GM12874 (cell line): ENCODE measurements around the gene MRAS.

Experiments
- TF ChIP-seq, protein P1 (sequence below): IDR thresholded peaks from 2 replicates; pipeline ENCODE4 v1.5.1; 2011; ENCODE audit warnings: low read depth, mild to moderate bottlenecking, control low read depth, low read length, moderate library complexity; ENCODE audit not compliant: insufficient read depth

Gene MRAS

DNA sequence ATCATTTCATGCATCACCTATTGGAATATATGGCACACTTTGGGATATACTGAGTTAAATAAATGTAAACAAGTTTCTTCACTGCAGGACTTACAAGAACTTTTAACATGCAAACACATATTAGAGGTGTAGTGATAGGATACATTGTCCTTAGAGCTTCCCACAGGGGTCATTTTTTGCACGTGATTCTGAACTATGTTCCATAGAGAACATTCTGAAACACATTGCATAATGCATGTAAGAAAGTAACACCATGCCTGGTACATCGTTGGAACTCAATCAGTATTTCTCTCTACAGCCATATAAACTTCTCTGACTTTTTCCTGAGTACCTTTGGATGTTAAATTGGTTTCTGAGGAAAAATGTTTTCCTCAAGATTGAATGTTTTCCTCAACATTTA, 28.3 kb downstream of the MRAS start:
- TF ChIP-seq, protein P1, sequence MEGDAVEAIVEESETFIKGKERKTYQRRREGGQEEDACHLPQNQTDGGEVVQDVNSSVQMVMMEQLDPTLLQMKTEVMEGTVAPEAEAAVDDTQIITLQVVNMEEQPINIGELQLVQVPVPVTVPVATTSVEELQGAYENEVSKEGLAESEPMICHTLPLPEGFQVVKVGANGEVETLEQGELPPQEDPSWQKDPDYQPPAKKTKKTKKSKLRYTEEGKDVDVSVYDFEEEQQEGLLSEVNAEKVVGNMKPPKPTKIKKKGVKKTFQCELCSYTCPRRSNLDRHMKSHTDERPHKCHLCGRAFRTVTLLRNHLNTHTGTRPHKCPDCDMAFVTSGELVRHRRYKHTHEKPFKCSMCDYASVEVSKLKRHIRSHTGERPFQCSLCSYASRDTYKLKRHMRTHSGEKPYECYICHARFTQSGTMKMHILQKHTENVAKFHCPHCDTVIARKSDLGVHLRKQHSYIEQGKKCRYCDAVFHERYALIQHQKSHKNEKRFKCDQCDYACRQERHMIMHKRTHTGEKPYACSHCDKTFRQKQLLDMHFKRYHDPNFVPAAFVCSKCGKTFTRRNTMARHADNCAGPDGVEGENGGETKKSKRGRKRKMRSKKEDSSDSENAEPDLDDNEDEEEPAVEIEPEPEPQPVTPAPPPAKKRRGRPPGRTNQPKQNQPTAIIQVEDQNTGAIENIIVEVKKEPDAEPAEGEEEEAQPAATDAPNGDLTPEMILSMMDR = no peak

DNA sequence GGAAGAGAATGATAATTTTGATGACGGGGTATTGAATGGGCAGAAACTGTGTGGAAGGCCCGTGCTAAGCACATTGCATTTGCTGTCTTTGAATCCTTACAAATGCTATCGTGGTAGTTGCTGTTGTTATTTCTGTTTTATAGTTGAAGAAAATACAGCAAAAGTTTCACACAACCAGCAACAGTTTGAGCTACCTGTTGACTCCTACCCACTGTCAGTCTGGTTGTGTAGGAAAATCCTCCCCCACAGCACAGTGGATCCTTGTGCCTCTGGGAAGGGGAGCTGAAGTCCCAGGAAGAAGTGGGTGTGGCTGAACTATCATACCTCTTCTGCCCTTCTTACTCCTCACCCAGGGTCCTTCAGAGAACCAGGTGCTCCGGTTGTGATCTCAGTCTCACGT, 29.4 kb downstream of the MRAS start:
- TF ChIP-seq, protein P1 = no peak

DNA sequence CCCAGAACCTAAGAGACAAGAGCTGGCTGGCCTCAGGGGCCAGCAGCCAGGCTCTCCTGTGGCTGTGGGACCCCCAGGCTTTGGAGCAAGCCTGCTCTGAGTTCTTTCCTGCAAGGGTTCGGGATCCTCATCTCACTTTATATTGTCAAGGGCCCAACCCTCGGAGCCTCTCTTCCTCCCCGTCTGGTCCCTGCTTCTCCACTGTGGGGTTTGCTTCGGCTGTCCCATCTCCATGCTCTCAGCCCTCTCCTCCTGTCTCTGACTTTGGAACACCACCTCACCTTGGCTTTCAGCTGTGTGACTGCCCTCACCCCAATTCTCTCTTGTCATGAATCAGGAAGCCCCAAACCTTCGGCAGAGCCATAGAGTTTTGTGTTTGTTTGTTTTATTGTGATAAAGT, 30.0 kb downstream of the MRAS start:
- TF ChIP-seq, protein P1 = no peak

DNA sequence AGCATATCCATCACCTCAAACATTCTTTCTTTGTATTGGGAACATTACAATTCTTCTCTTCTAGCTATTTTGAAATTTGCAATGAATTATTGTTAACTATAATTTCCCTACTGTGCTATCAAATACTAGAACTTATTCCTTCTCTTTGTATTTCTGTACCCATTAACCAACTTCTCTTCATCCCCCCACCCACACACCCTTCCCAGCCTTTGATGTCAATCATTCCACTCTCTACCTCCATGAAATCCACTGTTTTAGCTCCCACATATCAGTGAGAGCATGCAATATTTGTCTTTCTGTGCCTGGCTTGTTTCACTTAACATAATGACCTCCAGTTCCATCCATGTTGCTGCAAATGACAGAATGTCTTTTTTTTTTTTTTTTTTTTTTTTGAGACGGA, 30.6 kb downstream of the MRAS start:
- TF ChIP-seq, protein P1 = no peak

DNA sequence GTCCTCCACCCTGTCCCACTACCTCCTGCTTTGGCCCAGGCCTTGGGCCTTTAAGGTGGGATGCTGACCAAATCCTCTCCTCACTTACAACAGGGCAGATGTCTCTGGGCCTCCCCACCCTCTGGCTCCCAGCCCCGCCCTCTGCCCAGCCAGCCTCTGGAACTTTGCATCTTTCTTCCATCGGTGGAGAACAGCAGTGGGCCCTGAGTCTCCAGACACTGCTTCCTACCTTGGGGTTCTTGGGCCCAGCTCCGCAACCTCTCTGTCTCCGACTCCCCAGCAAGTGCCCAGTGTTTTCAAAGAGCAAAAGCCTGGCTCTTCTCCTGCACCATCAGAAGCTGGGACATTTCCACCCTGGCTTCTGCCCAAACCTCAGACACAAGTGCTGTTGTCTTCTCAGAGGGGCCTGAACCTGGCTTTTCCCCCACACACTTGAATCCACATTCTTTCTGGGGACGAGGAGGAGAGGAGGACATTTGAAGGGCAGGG, 33.1 kb downstream of the MRAS start:
- TF ChIP-seq, protein P1 = no peak

DNA sequence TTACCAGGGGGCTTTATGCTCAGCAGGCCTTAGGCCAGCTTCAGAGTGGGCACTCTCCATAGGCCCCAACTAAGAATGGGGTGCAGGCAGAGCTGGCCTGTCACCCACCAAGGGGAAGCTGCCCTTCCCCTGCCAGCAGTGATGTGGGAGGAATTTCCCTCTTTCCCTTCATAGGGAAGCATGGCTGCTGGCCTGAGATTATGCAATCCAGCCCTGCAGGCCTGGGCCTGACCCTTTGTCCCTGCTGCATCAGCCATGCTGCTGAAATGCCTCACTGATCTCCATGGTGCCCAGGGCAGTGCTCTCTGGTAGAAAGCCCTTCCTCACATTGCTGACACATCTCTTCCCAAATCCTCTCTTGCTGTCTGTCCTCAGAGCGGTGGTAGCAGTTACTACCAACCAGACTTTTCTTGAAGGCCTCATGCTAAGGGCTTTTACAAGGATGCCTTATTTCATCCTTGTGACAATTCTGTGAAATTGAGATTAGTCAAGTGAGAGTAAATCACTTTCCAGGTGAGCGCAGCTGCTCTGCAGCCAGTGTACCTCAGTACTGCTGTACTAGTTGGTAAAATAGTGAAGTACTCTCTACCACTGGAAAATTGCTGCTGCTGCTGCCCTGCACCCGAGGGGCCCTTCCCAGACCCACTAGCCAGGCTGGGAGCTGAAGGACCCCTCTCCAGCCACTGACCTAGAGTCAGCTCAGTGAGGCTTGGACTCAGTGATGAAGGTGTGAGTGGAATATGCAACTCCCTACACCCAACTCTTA, 33.8 kb downstream of the MRAS start:
- TF ChIP-seq, protein P1 = no peak

DNA sequence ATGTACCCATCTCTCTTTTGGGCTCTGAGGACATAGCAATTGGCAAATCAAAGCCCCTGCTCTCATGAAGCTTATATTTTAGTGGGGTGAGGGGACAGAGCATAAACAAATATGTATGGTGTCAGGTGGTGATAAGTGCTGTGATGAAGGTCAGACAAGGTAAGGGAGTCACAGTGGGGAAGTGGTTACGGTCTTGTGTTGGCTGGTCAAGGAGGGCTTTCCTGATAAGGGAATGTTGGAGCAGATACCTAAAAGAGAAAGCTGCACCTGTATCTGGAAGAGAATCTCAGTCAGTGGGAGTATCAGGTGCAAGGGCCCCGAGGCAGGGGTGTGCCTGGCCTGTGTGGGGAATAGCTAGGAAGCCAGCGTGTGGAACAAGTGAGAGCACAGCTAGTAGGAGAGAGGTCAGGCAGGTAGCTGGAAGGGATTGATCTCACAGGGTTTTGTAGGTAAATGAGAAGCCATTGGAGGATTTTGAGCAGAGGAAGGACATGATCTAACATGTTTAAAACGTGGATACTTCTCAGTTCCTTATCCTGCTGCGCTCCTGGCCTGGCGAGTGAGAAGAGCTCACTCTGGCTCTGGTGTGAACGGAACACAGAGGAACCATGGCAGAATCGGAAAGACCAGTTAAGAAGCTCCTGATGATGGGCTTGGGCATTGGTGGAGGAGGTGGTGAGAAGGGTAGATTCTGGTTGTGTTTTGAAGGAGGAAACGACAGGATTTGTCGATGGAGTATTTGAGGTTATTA, 35.5 kb downstream of the MRAS start:
- TF ChIP-seq, protein P1 = no peak
